Left renal pelvis (tissue), 4 donors: ENCODE data around the gene GTSE1. TPM values are rescaled to one million over a fixed set of nuclear protein-coding genes. Genes with fewer than 3 reads are reported as not detected.

Source experiments
- DNase-seq, 4 donors: peaks; one replicate each; pipeline ENCODE4 v3.0.0-alpha.2; 2013; ENCODE audit warnings: low read depth in 4 of 4, low spot score in 3 of 4
- polyA plus RNA-seq, 4 donors: library from polyadenylated mRNA; unstranded; fragments of 120-200 nt; gene quantifications; one replicate each; pipeline ENCODE4 v1.2.1, GENCODE V29; 2013; ENCODE audit not compliant: insufficient read length in 4 of 4

Gene GTSE1
- polyA plus RNA-seq, 4 donors = 13.3 to 20.0 (median 15.6) TPM

- no peak for DNase-seq
Observed at GRCh38 chr22:46376111-46376510, 79.4 kb downstream of the GTSE1 start.

GRCh38 chr22:46376908-46377524, 80.3 kb downstream of the GTSE1 start:
- no peak for DNase-seq

- DNase-seq = no peak
Observed at GRCh38 chr22:46377525-46378425, 81.1 kb downstream of the GTSE1 start.

- no peak for DNase-seq
Observed at GRCh38 chr22:46378426-46379065, 81.9 kb downstream of the GTSE1 start.

DNA sequence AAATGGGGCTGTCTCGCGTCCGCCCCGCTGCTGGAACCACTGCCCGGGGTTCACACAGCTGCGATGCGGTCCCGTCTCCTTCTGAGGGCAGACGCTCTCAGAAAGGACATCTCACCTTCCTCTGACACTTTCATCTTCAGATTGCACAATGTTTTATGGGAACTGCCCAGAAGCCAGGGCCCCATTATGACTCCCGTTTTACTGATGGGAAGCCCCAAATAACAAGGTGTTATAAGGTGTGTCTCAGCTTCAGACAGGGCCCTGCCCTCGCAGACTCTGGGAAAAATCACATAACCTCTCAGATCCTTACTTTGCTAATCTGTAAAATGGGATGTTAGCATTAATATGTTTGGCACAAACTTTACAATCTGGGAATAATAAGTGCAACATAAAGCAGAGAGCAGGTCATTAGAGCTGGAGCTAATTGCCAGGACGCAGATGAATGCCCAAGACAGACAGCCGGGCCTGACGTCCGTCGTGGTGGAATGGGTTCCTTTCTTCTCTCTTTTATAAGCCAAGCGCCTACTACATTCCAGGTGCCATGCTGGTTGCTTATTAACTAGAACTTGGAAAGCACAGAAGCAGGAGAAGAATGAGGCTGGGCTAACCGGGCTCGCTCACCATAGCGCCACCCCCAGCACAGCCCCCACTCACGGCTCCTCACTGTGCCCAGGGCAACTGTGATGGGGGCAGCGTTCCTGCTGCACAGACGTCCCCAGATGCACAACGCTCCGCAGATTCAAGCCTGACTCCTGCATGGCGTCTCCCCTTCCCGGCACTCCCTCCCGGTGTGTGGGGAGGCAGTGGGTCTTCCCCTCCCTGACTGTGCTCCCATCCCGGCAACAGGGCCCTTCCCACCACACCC, 82.6 kb downstream of the GTSE1 start:
- peak in 1 of 4 donors; percentile 52 for DNase-seq

DNA sequence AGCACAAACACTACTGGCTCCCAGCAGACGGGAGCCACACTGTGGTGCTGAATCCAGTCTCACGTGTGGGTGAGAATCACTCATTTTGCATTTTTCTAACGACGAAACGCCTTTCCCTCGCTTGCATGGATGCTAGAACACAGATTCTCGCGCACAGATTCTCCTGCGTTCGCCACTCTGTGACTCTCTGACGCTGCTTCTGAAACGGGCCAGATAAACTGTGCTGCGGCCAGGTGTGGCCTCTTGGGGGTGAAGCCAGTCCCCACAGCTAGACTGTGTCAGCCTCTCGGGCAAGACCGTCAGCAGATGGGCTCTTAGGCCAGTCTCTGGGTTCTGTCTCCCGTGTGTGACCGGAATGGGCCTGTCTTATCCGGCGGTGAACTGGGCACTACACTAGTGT, 83.4 kb downstream of the GTSE1 start:
- no peak for DNase-seq

Other genes with a start within 250 kb of the GTSE1 start
- 10 to 100 TPM; 10.0 to 30.0 (median 24.5) TPM for gene PPARA, start 146.3 kb upstream of the GTSE1 start, polyA plus RNA-seq
- gene CDPF1, start 46.6 kb upstream of the GTSE1 start, polyA plus RNA-seq = 10 to 100 TPM; 11.3 to 16.9 (median 14.2) TPM
- under 1 TPM; 0.20 to 0.52 (median 0.35) TPM for gene PKDREJ, start 33.5 kb upstream of the GTSE1 start, polyA plus RNA-seq
- gene TTC38, start 28.9 kb upstream of the GTSE1 start, polyA plus RNA-seq = 10 to 100 TPM; 26.1 to 62.7 (median 47.4) TPM
- gene TRMU, start 38.8 kb downstream of the GTSE1 start, polyA plus RNA-seq = 10 to 100 TPM; 30.3 to 64.4 (median 53.3) TPM
- gene CELSR1, start 240.8 kb downstream of the GTSE1 start, polyA plus RNA-seq = 10 to 100 TPM in 3 of 4 donors, 1 to 10 TPM in 1; 4.4 to 27.6 (median 24.8) TPM